WERI-Rb-1 (cell line): ENCODE measurements around the gene BHMT2.

Experiments used
- DNase-seq: peaks from one replicate; pipeline ENCODE4 v3.0.0-alpha.2; 2020
- H3K27ac ChIP-seq: fragments of 250-450 bp; sonication (Bioruptor Pico); 2 replicates; pipeline ENCODE4 v1.5.1; 2020; ENCODE audit warnings: mild to moderate bottlenecking, moderate library complexity
- H3K27me3 ChIP-seq: fragments of 250-450 bp; sonication (Bioruptor Pico); 2 replicates; pipeline ENCODE4 v1.5.1; 2021; ENCODE audit warnings: mild to moderate bottlenecking, low read depth, moderate library complexity; ENCODE audit not compliant: insufficient read depth, severe bottlenecking
- H3K36me3 ChIP-seq: fragments of 250-450 bp; sonication (Bioruptor Pico); 2 replicates; pipeline ENCODE4 v1.5.1; 2020; ENCODE audit warnings: mild to moderate bottlenecking, moderate library complexity
- H3K4me3 ChIP-seq: 2 replicates; pipeline ENCODE4 v1.5.1; 2011; ENCODE audit warnings: low read depth, mild to moderate bottlenecking, control low read depth, low read length
- H3K9me3 ChIP-seq: fragments of 250-450 bp; sonication (Bioruptor Pico); 2 replicates; pipeline ENCODE4 v1.5.1; 2021; ENCODE audit warnings: mild to moderate bottlenecking, moderate library complexity; ENCODE audit not compliant: severe bottlenecking
- TF ChIP-seq, protein P1 (sequence below): IDR thresholded peaks from 2 replicates; pipeline ENCODE4 v1.5.1; 2011; ENCODE audit warnings: low read depth, mild to moderate bottlenecking, control low read depth, inconsistent platforms, low read length

BHMT2 gene

DNA sequence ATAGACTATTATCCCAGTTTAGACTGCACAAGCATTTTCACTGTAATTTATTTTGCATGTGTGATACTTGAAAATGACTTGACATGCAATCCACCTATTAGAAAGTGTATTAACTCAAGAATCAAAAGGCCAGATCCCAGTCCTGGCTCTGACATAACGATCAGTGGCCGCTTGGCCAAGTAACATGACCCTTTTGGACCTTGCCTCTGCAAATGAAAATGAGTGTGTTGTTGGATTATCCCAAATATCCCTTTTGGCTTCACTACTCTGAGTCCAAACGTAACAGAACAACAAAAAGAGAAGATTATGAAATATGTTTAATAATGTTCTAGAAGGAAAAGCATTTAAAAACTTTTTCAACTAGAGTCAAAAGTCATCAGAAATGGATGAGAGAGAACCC lies 19.1 kb upstream of the BHMT2 start:
- Histone ChIP-seq H3K27ac (no peak overlapping the region), H3K27me3 (no peaks in the 10 kb centered on the region), H3K4me3 (no peak overlapping the region), H3K36me3 (no peaks in the 10 kb centered on the region), H3K9me3 (no peaks in the 10 kb centered on the region)
- TF ChIP-seq, protein P1, sequence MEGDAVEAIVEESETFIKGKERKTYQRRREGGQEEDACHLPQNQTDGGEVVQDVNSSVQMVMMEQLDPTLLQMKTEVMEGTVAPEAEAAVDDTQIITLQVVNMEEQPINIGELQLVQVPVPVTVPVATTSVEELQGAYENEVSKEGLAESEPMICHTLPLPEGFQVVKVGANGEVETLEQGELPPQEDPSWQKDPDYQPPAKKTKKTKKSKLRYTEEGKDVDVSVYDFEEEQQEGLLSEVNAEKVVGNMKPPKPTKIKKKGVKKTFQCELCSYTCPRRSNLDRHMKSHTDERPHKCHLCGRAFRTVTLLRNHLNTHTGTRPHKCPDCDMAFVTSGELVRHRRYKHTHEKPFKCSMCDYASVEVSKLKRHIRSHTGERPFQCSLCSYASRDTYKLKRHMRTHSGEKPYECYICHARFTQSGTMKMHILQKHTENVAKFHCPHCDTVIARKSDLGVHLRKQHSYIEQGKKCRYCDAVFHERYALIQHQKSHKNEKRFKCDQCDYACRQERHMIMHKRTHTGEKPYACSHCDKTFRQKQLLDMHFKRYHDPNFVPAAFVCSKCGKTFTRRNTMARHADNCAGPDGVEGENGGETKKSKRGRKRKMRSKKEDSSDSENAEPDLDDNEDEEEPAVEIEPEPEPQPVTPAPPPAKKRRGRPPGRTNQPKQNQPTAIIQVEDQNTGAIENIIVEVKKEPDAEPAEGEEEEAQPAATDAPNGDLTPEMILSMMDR = no peak
- no peak for DNase-seq

DNA sequence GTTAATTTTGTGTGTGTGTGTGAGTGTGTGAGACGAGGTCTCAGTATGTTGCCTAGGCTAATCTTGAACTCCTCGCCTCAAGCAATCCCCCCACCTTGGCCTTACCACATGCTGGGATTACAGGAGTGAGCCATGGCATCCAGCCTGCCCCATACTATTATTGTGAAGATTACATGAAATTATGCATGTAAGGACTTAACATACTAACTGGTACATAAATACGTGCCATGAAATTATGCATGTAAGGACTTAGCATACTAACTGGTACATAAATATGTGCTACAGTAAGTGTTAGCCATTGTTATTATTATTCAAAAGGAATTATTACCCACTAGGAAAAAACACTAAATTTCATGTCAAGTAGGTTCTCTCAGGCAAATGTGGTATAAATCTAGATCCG lies 16.2 kb upstream of the BHMT2 start:
- DNase-seq = no peak
- H3K27ac ChIP-seq = no peak overlapping the region
- no peaks in the 10 kb centered on the region for H3K27me3 ChIP-seq
- no peaks in the 10 kb centered on the region for H3K36me3 ChIP-seq
- TF ChIP-seq, protein P1 = no peak
- H3K4me3 ChIP-seq = no peak overlapping the region
- no peaks in the 10 kb centered on the region for H3K9me3 ChIP-seq

DNA sequence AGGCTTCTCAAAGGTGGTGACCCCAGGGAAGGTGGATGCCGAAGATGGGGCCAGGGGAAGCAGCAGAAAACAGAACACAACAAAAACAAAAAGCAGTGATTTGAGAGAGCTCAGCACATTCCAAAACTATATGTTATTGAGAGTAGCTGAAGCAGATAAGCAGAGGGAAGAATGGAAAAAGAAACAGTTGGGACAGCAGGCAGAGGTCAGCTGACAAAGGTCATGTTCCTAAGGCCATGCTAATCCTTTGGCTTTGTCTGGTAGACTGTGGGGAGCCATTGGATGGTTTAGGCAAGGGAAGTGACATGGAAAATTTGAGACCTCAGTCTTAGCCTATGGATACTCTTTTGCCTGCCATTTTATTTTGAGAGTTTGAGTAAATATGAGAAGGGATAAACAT lies 14.6 kb upstream of the BHMT2 start:
- H3K36me3 ChIP-seq = no peaks in the 10 kb centered on the region
- no peak overlapping the region for H3K4me3 ChIP-seq
- no peak overlapping the region for H3K27ac ChIP-seq
- no peak for DNase-seq
- no peaks in the 10 kb centered on the region for H3K9me3 ChIP-seq
- H3K27me3 ChIP-seq = no peaks in the 10 kb centered on the region
- TF ChIP-seq, protein P1 = no peak

DNA sequence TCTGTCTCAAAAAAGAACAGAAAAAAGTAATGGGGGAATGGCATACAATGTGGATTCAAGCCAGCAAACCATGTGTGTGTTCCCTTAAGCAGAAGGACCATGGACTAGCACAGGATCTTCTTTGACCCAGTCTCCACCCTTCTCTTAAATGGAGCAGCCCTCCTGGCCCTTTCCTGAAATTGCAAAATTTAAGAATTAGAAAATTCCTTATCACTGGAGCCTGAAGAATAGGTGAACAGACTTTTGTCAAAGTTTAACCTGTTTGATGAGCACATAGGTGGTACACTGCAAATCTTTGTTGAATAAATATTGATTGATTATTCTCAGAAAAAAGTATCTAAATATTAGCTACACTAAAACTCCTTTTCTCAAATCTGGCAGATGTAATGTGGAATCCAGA lies 12.7 kb upstream of the BHMT2 start:
- TF ChIP-seq, protein P1 = no peak
- Histone ChIP-seq H3K27ac (no peak overlapping the region), H3K9me3 (peaks cover 3% of the 10 kb centered on the region), H3K27me3 (no peaks in the 10 kb centered on the region), H3K36me3 (no peaks in the 10 kb centered on the region), H3K4me3 (no peak overlapping the region)
- no peak for DNase-seq

DNA sequence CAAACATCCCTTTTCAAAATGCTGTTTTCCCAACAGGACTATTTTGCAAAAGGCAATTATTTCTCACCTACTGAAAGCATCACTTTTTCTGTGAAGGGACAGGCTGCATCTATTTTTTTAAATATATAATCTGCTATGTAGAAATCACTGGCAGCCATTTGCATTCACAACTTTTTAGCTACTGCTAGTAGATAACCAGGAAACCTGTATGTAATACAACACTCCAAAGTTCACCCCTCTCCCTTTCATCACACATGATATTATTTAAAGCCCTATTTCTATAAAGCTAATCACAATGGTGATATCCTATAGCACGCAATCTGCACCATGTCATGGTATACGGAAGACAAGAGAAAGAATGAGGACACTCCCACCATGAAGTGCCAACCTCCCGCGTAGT lies 9.9 kb upstream of the BHMT2 start:
- no peak for DNase-seq
- TF ChIP-seq, protein P1 = no peak
- H3K9me3 ChIP-seq = peaks cover 3% of the 10 kb centered on the region

DNA sequence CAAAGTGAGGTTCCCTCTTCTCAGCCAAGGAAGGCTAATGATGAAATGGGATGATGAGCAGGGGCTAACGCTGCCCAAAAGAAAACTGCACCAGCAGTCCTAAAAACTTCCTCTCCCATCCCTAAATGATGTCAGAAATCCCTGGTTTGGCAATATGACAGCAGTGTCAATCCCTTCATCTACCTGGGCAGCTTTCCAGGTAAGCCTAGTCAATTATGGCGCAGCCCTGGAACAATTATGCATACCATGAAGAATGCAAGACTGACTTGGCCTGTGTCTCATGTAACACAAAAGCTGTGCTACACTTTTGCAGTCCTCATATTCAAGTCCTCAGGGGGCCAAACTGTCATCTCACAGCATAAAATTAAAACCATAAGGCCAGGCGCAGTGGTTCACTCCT lies 7.1 kb upstream of the BHMT2 start:
- H3K27me3 ChIP-seq = no peaks in the 10 kb centered on the region
- peaks cover 3% of the 10 kb centered on the region for H3K9me3 ChIP-seq
- H3K36me3 ChIP-seq = no peaks in the 10 kb centered on the region
- no peak overlapping the region for H3K4me3 ChIP-seq
- H3K27ac ChIP-seq = no peak overlapping the region
- TF ChIP-seq, protein P1 = no peak
- no peak for DNase-seq

More for the DNA sequence above, 9.9 kb upstream of the BHMT2 start:
- Histone ChIP-seq H3K27me3 (no peaks in the 10 kb centered on the region), H3K27ac (no peak overlapping the region), H3K4me3 (no peak overlapping the region), H3K36me3 (no peaks in the 10 kb centered on the region)
